NCI-H774 (cell line): ENCODE measurements around the gene STX18.

Source experiments
- DNase-seq: peaks from one replicate; lab custom pipeline; 2025; lab: John Stamatoyannopoulos, UW

Gene STX18

GRCh38 chr4:4418676-4419390, 123.0 kb downstream of the STX18 start:
- no peak for DNase-seq

- DNase-seq: no peak
Measured at GRCh38 chr4:4417886-4418285, 124.0 kb downstream of the STX18 start.

GRCh38 chr4:4416981-4417380, 124.9 kb downstream of the STX18 start:
- DNase-seq: no peak

- no peak for DNase-seq
Measured at GRCh38 chr4:4415806-4416805, 125.7 kb downstream of the STX18 start.

- no peak for DNase-seq
Measured at GRCh38 chr4:4415107-4415805, 126.6 kb downstream of the STX18 start.

GRCh38 chr4:4413806-4414205, 128.0 kb downstream of the STX18 start:
- no peak for DNase-seq

- DNase-seq: no peak
Measured at GRCh38 chr4:4413373-4413725, 128.5 kb downstream of the STX18 start.

- DNase-seq: no peak
Measured at GRCh38 chr4:4412641-4413372, 129.0 kb downstream of the STX18 start.

- DNase-seq: no peak
Measured at GRCh38 chr4:4411906-4412305, 129.9 kb downstream of the STX18 start.

- DNase-seq: no peak
Measured at GRCh38 chr4:4410271-4410670, 131.6 kb downstream of the STX18 start.

GRCh38 chr4:4409416-4410115, 132.3 kb downstream of the STX18 start:
- DNase-seq: no peak

- DNase-seq: no peak
Measured at GRCh38 chr4:4408576-4409335, 133.1 kb downstream of the STX18 start.

- DNase-seq: no peak
Measured at GRCh38 chr4:4408132-4408523, 133.7 kb downstream of the STX18 start.

GRCh38 chr4:4407299-4408131, 134.3 kb downstream of the STX18 start:
- DNase-seq: no peak

- DNase-seq: no peak
Measured at GRCh38 chr4:4406455-4407298, 135.2 kb downstream of the STX18 start.

GRCh38 chr4:4405358-4405962, 136.4 kb downstream of the STX18 start:
- DNase-seq: no peak

GRCh38 chr4:4402966-4403365, 138.9 kb downstream of the STX18 start:
- DNase-seq: no peak

GRCh38 chr4:4401036-4401435, 140.8 kb downstream of the STX18 start:
- no peak for DNase-seq
